HEK293 (cell line): ENCODE data around the gene HIGD2B.

Experiments
- ZNF624 ChIP-seq: fragments of 450-650 bp; formaldehyde crosslinking; IDR thresholded peaks from 2 replicates; pipeline ENCODE4 v1.5.1; 2017; ENCODE audit warnings: missing biosample characterization, missing genetic modification characterization
- ZNF747 ChIP-seq: fragments of 450-650 bp; formaldehyde crosslinking; IDR thresholded peaks from 2 replicates; pipeline ENCODE4 v1.5.1; 2016; ENCODE audit warnings: missing biosample characterization, missing genetic modification characterization
- TF ChIP-seq, protein P1 (sequence below): fragments of 450-650 bp; formaldehyde crosslinking; IDR thresholded peaks from 2 replicates; pipeline ENCODE4 v1.5.1; 2016; ENCODE audit warnings: missing biosample characterization, missing genetic modification characterization

DNA sequence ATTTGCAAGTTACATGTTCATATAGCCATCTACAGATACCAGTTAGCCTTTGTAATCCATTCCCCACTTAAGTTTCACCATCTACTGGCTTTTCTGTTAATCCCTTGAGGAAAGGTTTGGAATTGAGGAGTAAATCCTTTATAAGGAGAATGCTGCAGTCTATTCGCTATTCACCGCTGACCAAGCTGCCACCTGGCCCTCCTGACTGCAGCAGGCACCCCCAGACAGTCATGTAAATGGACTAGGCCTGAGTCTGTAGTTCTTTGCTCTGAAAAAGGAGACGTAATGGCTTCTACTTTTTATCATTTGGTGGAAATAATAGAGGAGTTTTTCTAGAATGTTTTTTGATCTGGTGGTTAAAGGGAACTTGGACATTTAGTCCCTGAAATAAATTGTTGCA is 3.2 kb downstream of the HIGD2B start:
- TF ChIP-seq, protein P1, sequence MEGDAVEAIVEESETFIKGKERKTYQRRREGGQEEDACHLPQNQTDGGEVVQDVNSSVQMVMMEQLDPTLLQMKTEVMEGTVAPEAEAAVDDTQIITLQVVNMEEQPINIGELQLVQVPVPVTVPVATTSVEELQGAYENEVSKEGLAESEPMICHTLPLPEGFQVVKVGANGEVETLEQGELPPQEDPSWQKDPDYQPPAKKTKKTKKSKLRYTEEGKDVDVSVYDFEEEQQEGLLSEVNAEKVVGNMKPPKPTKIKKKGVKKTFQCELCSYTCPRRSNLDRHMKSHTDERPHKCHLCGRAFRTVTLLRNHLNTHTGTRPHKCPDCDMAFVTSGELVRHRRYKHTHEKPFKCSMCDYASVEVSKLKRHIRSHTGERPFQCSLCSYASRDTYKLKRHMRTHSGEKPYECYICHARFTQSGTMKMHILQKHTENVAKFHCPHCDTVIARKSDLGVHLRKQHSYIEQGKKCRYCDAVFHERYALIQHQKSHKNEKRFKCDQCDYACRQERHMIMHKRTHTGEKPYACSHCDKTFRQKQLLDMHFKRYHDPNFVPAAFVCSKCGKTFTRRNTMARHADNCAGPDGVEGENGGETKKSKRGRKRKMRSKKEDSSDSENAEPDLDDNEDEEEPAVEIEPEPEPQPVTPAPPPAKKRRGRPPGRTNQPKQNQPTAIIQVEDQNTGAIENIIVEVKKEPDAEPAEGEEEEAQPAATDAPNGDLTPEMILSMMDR (tag by site-specific recombination), result no peak
- TF ChIP-seq ZNF624 (tag by site-specific recombination), result no peak
- TF ChIP-seq ZNF747 (tag by site-specific recombination), result no peak
